DOHH2 (cell line): Measurements from ENCODE around the gene ADGRE1.
"Not testable (repeated sequence)": the region's sequence is repeated elsewhere in the genome, so short reads cannot be mapped to it uniquely, and the experiment has no call there.

Source experiments
- EZH2phosphoT487 ChIP-seq: fragments of 200-600 bp; sonication (generic); IDR thresholded peaks from 2 replicates; pipeline ENCODE4 v1.6.1; 2017; ENCODE audit warnings: borderline replicate concordance, mild to moderate bottlenecking, antibody characterized with exemption, low read length, moderate library complexity, mixed read lengths
- TF ChIP-seq, protein P1 (sequence below): fragments of 200-600 bp; sonication (generic); IDR thresholded peaks from one replicate; pipeline ENCODE4 v1.5.1; 2014; ENCODE audit warnings: antibody characterized with exemption, mild to moderate bottlenecking, low read depth, low read length; ENCODE audit not compliant: poor library complexity, severe bottlenecking

DNA sequence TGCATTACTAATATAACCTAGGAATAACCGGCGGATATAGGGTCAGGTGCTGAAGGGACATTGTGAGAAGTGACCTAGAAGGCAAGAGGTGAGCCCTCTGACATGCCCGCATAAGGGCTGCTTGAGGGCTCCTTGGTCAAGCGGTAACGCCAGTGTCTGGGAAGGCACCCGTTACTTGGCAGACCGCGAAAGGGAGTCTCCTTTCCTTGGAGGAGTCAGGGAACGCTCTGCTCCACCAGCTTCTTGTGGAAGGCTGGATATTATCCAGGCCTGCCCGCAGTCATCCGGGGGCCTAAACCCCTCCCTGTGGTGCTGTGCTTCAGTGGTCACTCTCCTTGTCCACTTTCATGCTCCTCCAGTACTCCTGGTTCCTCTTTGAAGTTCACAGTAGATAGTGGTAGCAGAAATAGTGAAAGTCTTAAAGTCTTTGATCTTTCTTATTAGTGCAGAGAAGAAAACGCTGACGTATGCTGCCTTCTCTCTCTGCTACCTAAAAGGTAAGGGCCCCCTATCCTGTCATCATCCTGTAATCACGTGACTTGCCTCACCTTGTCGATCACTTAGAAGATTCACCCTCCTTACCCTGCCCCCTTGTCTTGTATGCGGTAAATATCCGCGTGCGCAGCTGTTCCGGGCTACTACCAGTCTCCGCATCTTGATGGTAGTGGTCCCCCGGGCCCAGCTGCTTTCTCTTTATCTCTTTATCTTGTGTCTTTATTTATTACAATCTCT, 18.1 kb upstream of the ADGRE1 start:
- TF ChIP-seq, protein P1, sequence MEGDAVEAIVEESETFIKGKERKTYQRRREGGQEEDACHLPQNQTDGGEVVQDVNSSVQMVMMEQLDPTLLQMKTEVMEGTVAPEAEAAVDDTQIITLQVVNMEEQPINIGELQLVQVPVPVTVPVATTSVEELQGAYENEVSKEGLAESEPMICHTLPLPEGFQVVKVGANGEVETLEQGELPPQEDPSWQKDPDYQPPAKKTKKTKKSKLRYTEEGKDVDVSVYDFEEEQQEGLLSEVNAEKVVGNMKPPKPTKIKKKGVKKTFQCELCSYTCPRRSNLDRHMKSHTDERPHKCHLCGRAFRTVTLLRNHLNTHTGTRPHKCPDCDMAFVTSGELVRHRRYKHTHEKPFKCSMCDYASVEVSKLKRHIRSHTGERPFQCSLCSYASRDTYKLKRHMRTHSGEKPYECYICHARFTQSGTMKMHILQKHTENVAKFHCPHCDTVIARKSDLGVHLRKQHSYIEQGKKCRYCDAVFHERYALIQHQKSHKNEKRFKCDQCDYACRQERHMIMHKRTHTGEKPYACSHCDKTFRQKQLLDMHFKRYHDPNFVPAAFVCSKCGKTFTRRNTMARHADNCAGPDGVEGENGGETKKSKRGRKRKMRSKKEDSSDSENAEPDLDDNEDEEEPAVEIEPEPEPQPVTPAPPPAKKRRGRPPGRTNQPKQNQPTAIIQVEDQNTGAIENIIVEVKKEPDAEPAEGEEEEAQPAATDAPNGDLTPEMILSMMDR = not testable (repeated sequence)
- TF ChIP-seq EZH2phosphoT487 = not testable (repeated sequence)
